Stimulated activated CD8-positive, alpha-beta memory T cell treated with anti-CD3 and anti-CD28 coated beads, Interleukin-15, amount 100 ng/mL, for 24 hours (primary cell): Measurements from ENCODE around the gene SLCO6A1.

ENCODE experiments used
- DNase-seq: peaks from one replicate; pipeline ENCODE4 v3.0.0-alpha.2; 2020; ENCODE audit warnings: low read depth

SLCO6A1 gene

DNA sequence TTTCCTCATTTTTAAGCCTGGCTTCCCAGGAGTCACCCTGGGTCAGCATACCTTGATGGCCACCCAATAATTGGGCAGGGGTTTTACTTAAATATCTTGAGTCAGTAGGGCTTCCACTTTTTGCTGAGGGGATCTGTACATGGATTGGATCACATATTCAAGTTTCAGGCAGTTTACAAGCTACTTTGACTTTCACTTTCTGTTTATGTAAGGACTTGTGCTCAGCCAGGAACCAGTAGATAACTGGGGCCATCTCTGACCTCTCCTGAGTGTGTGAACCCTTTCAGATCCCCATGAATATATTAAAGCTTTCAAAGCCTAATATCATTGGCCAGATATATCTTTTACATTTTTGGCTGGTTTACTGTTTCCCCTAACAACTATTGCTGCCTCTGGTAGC is 45.1 kb downstream of the SLCO6A1 start:
- DNase-seq: no peak

DNA sequence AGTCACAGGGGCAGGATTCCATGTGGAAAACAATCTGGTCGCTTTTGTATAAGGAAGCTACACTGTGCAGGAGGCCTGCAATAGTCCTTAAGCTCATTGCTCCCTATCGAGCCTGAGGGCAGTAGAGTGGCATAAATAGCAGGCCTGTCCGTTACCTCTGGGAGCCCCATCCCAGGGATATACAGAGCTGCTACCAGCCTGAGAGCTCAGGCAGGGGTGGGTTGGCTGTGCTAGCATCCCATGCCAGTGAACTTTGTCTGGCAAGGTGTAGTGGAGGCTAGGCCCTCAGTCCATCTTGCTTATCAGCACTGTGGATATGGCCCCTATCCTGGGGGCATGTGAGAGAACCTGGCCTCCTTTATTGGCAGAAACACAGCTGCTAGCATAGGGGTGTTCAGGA is 47.7 kb downstream of the SLCO6A1 start:
- no peak for DNase-seq

DNA sequence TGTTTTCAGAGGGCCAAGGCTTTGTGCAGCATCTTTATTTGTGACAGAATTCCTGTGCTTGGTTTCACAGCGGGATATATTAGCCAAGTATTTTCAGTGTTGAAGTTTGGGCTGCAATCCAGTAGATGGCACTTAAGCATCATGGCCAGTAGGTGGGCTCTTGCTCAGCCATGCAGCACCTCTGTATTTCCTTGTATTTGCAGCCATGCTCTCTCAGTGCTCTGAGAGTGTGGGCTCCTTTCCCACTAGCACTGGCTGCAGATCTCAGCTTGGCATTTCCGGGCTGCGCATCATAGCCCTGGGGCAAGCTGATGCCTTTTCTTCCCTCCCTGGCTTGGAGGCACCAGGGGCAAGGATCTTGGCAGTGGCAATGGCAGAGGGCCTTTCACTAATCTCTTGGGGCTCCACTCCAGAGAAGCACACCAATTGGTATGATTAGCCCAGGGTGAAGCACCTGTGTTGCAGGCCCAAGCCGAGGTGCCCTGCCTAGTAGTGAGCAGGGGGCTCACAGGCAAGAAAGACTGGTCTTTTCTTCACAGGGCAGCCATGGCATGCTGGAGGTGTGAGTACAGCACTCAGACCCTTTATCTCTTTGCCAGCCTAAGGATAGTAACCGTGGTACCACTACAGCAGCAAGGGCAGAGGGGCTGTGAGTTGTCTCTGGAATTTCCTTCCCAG is 48.3 kb downstream of the SLCO6A1 start:
- DNase-seq: no peak

DNA sequence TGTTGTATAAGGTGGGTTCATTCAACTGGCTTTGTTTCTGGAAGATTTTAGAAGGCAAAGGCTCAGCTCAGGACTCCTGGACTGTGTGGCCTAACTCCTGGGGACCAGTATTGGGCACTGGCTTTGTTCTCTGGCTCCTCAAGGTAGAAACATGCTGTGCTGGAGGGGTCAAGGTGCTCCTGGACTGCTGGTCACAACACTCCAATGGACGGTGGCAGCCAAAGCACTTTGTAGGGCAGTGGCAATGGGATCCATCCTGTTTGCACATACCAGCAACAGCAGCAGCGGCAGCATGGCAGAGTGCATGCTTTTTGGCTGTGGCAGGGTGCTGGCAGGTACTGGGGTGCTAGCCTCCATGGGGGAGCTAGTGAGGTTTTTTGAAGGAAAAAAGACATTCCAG is 65.3 kb downstream of the SLCO6A1 start:
- DNase-seq: no peak

DNA sequence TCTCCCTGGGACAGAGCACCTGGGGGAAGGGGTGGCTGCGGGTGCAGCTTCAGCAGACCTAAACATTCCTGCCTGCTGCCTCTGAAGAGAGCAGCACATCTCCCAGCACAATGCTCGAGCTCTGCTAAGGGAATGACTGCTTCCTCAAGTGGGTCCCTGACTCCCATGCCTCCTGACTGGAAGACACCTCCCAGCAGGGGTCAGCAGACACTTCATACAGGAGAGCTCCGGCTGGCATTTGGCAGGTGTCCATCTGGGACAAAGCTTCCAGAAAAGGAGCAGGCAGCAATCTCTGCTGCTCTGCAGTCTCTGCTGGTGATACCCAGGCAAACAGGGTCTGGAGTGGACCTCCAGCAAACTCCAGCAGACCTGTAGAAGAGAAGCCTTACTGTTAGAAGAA is 77.2 kb downstream of the SLCO6A1 start:
- DNase-seq: no peak

DNA sequence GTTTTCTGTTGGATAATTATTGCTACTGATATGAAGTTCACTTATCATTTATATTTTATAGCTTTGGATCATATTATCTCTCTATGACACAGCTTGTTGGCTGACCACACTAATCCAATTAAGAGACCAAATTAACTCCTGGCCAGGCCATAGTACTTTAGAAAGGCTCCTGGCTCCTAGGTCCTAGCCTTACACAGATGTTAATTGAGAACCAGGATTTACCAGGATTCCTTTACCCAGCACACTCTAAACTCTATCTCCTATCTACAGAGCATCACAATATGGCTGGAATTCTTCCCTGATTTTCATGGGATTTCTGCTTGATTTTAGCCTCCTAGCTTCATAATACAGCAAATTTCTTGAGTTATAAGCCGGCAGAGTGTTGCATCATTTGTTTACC is 80.3 kb downstream of the SLCO6A1 start:
- no peak for DNase-seq

DNA sequence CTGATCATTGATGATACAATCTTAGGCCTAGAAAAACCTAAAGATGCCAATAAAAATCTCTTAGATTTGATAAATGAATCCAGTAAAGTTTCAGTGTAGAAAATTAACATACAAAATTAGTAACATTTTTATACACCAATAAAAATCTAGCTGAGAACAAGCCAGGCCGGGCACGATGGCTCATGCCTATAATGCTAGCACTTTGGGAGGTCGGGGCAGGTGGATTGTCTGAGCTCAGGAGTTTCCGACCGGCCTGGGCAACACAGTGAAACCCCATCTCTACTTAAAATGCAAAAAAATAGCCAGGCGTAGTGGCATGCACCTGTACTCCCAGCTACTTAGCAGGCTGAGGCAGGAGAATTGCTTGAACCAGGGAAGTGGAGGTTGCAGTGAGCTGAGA is 84.4 kb downstream of the SLCO6A1 start:
- DNase-seq: no peak

DNA sequence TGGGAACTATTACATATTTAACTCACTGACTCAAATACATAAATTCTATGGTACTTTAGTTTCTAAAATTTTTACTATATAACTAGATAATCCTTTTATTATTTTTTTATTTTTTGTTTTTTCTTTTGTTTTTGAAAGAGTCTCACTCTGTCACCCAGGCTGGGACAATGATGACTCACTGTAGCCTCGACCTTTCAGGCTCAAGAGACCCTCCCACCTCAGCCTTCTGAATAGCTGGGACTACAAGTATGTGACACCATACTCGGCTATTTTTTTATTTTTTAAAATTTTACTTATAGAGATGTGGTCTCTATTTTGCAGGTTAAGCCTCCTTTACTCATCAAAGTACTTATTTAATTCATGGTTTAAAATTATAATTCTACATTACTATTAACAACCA is 110.6 kb downstream of the SLCO6A1 start:
- DNase-seq: no peak

DNA sequence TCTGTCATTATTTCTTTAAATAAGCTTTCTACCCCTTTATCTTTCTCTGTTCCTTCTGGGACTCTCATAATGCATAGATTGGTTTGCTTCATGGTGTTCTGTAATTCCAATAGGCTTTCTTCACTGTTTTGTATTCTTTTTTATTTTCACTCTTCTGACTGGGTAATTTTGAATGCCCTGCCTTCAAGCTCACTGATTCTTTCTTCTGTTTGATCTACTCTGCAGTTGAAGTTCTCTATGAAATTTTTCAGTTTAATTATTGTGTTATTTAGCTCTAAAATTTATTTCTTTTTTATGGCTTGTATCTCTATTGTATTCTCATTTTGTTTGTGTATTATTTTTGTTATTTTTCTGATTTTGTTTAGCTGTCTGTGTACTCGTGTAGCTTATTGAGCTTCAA is 113.4 kb downstream of the SLCO6A1 start:
- DNase-seq: no peak

DNA sequence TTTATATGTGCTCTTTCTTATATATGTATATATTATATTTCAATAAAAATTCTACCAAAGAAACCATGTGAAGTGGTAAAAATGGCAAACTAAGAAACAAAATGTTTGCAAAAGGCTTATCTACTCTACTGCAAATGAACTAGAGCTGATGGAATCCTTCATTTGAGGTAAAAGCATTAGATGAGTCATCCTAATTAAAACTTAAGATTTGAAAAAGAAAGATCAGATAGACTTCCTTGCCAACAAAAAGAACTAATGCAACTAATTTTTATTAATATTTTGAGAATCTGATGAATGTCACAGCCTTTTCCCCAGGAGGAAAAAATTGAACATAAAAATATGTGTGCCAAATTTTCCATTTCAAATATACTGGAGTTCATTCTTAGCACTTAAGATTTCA is 118.6 kb downstream of the SLCO6A1 start:
- no peak for DNase-seq

DNA sequence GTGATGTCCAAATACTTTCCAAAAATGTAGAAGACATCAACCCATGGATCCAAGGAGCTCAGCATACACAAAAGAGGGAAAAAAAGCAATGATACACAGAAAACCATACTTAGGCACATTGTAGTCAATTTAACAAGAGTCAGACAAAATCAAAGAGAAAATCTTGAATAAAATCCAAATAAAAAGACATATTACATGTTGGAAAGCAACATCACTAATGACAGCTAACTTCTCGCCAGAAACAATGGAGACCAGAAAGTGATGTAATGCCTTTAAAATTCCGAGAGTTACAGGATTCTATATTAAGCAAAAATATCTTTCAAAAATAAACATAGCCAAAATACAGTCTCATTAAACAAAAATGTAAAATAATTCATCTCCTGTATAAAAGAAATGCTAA is 122.9 kb downstream of the SLCO6A1 start:
- no peak for DNase-seq

DNA sequence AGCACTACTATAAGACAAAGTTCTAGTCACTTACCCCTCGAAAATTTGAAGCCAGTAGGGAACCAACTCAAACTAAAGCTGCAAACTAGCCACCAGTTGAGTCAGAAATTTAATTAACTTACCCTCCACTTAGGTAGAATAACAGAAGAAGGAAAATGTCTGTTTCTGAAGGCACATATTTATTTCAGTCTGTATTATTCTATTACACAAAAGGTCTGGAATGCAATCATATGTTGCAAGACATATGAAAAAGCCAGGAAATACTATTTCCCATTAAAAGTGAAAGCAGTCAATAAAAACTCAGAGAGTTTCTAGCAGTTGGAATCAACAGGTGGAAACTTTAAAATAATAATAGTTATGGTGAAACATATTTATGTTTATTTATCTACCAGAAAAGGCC is 123.5 kb downstream of the SLCO6A1 start:
- no peak for DNase-seq

DNA sequence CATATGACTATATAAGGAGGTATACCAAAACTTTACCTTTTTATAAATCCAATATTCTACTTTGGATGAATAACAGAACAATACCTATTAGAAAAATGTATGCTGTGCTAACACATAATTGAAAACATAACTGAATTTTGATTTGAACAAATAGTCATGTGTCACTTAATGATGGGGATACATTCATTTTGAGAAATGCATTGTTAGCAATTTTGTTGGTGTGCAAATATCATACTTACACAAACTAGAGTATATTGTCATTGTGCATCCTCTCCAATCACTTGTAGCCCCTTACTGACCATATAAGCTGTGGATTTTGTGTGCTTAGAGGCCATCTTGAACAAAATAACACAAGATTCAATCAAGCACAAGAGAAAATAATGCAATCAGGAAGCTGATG is 130.4 kb downstream of the SLCO6A1 start:
- no peak for DNase-seq

DNA sequence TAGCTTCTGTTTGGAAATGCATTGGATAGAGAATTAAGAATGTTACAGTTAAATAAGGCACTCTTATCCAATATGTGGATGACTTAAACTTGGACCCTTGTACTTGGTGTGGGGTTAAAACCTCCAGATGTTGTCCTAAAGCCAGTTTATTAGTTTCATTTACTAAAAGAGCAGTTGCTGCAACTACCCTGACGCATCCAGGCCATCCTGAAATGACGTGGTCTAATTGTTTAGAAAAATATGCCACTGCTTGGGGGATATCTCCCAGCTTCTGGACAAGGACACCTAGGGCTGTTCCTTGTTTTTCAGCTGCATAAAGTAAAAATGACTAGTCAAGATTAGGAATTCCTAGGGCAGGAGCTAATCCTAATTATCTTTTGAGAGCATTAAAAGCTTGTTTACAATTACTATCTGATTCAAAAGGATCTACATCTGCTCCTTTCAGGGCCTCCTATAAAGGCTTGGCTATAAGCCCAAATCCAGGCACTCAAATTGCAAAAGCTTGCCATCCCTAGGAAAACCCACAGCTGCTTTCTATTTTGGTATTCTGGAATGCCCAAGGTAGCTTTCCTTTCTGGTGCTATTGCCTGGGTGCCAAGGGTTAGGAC is 157.0 kb downstream of the SLCO6A1 start:
- DNase-seq: no peak

DNA sequence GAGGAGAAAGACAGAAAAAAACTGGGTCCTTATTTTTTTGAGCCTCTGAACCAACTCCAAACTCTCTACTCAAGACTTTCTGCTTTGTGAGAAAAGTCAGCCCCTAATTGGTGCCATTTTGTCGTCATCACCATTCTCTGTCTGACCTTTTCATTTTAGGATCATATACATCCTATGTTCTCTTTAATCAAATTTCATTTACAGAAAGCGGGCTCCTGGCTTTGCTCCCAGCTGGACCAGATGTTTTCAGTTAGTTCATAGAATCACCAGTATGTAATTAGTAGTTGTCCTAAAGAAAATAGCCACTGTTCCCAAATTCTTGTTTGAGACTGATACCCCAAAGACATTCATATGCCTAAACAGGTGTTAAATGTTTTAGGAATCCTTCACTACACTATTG is 174.1 kb downstream of the SLCO6A1 start:
- DNase-seq: no peak
